Heart left ventricle (tissue), 16 donors: ENCODE measurements around the gene AFF3. TPM values are rescaled to one million over a fixed set of nuclear protein-coding genes. Genes with fewer than 3 reads are reported as not detected.
A peak's percentile ranks its signal among the peaks of the same experiment; 100 is the strongest.

Experiments used
- ATAC-seq, 4 donors: fragments of 200-7000 bp; cut with Tn5 transposase; one replicate each; pipeline ENCODE4 v1.9.1; 2020 to 2022; ENCODE audit warnings: moderate library complexity in 4 of 4, mild to moderate bottlenecking in 3 of 4, moderate number of reproducible peaks in 1 of 4
- DNase-seq, 5 donors: peaks; one replicate each; pipeline ENCODE4 v3.0.0-alpha.2; 2020
- H3K27ac ChIP-seq, 12 donors: fragments of 200-600 bp; sonication (generic) in 4 of 12; one replicate each; pipeline versions ENCODE4 v1.5.0 to v1.8.0; 2016 to 2022; ENCODE audit warnings: mild to moderate bottlenecking in 2 of 12
- H3K27me3 ChIP-seq, 9 donors: fragments of 200-600 bp; sonication (generic) in 2 of 9; one replicate each; pipeline versions ENCODE4 v1.5.1 to v1.8.0; 2016 to 2022; ENCODE audit warnings: mild to moderate bottlenecking in 3 of 9
- H3K36me3 ChIP-seq, 9 donors: fragments of 200-600 bp; sonication (generic) in 2 of 9; one replicate each; pipeline versions ENCODE4 v1.5.0 to v1.8.0; 2018 to 2022; ENCODE audit warnings: mild to moderate bottlenecking in 2 of 9
- H3K4me1 ChIP-seq, 12 donors: fragments of 200-600 bp; sonication (generic) in 4 of 12; one replicate each; pipeline versions ENCODE4 v1.5.0 to v1.8.0; 2016 to 2022; ENCODE audit warnings: mild to moderate bottlenecking in 3 of 12
- H3K4me3 ChIP-seq, 12 donors: fragments of 200-600 bp; sonication (generic) in 4 of 12; one replicate each; pipeline versions ENCODE4 v1.5.0 to v1.8.0; 2017 to 2022; ENCODE audit warnings: mild to moderate bottlenecking in 9 of 12, moderate library complexity in 4 of 12
- H3K9me3 ChIP-seq, 12 donors: fragments of 200-600 bp; sonication (generic) in 4 of 12; one replicate each; pipeline versions ENCODE4 v1.5.0 to v1.8.0; 2016 to 2022; ENCODE audit warnings: mild to moderate bottlenecking in 1 of 12
- CTCF ChIP-seq, 12 donors: fragments of 200-600 bp; sonication (generic) in 4 of 12; IDR thresholded peaks; one replicate each; pipeline versions ENCODE4 v1.5.0 to v1.8.0; 2018 to 2022; ENCODE audit warnings: antibody characterized with exemption in 12 of 12, mild to moderate bottlenecking in 5 of 12
- POLR2A ChIP-seq, 2 donors: fragments of 450-650 bp; IDR thresholded peaks; one replicate each; pipeline ENCODE4 v1.6.1; 2017; ENCODE audit warnings: antibody characterized with exemption in 2 of 2, mild to moderate bottlenecking in 2 of 2, moderate library complexity in 2 of 2
- whole genome bisulfite sequencing, 4 donors: extraction: QIAGEN DNeasy Blood & Tissue Kit in 2 of 4; methylation state at CpG; one replicate each; pipeline versions ENCODE4 v1.1.5 to v1.1.7; 2013 to 2018; 5-methylcytosine and 5-hydroxymethylcytosine counted together
- intact Hi-C, 10 donors: fragments of 100-400 bp; cut with DNase I; formaldehyde crosslinking; loops; one replicate each; pipeline versions ENCODE4 v1.11.1 to v1.14.2; 2022
- polyA plus RNA-seq, 2 donors: library from polyadenylated mRNA; stranded (reverse); fragments of 200-250 nt; gene quantifications; one replicate each; pipeline ENCODE4 v1.2.3, GENCODE V29; 2013
- total RNA-seq, 9 donors: library from RNA; depleted of rRNA in 2 of 9; stranded (reverse); fragments of >200 nt in 2 of 9; fragmentation: NEBNext Ultra II Directional in 3 of 9; extraction: Animal tissue kit (Norgen Biotek cat#: 25700) in 3 of 9; gene quantifications; one replicate each; pipeline versions ENCODE4 v1.1.0 to v1.2.4, GENCODE V29; 2016 to 2023
- donor health status: ischemic (EF 13 %, LVEDD 7.1; RV severe dilation, severe dysfunction).
- donor health status: healthy with polysubstance abuse.
- donor health status: DM: no; HTN: yes; CAD: no.
- donor health status: DM: no; HTN: no; CAD: no.
- donor health status: ischemic (EF 25% LVEDD 6.9; RV normal size, moderate dysfunction).
- donor health status: ischemic (EF 25% LVEDD 5.7; RV mildly dilated, moderate dysfunction).
- donor health status: healthy.
- donor health status: DM: yes; HTN: yes; CAD: no.
- donor health status: ischemic (EF 35%, LVEDD 5.7; RV mildly dilated, moderate dysfunction).
- donor health status: nonischemic (EF 11% LVEDD 7.7; RV severe dilation, severe dysfunction).
- donor health status: DM: yes; HTN: yes; CAD: no.
- donor health status: PGD.
- donor health status: ischemic (EF 29% LVEDD 5.4; RV normal size, mild dysfunction).
- donor health status: nonischemic (EF 23%, LVEDD 6.1; RV moderate dilation, normal function).

AFF3 gene
- total and polyA plus RNA-seq, 11 donors, result 1.3 to 15.5 (median 4.7) TPM

GRCh38 chr2:100135415-100135814 lies 7.0 kb downstream of the AFF3 start:
- Histone ChIP-seq H3K9me3 (no peaks in the 10 kb centered on the region), H3K36me3 (no peaks in the 10 kb centered on the region), H3K4me3 (no peak overlapping the region), H3K4me1 (no peaks in the 10 kb centered on the region), H3K27me3 (no peaks in the 10 kb centered on the region), H3K27ac (no peak overlapping the region)
- ATAC-seq (no peak), DNase-seq (no peak)
- WGBS, 4 donors, result 94% methylated on average over 5 of the region's 5 CpGs
- TF ChIP-seq CTCF (IDR thresholded peaks at IDR 0.05) (no peak), POLR2A (IDR thresholded peaks at IDR 0.05) (no peak)
- intact Hi-C loops, result no loop called here

- Histone ChIP-seq H3K4me1 (peaks cover 0 to 12% (median 0%) of the 10 kb centered on the region in 12 donors), H3K4me3 (no peak overlapping the region), H3K27me3 (no peaks in the 10 kb centered on the region), H3K36me3 (no peaks in the 10 kb centered on the region), H3K9me3 (no peaks in the 10 kb centered on the region), H3K27ac (no peak overlapping the region)
- DNase-seq (no peak), ATAC-seq (no peak)
- TF ChIP-seq CTCF (IDR thresholded peaks at IDR 0.05) (no peak), POLR2A (IDR thresholded peaks at IDR 0.05) (no peak)
- intact Hi-C loops, result no loop called here
- 78 to 88% (median 80%) methylated on average over 5 of the region's 5 CpGs for WGBS, 4 donors
Measured at GRCh38 chr2:100130595-100131391, 11.6 kb downstream of the AFF3 start.

GRCh38 chr2:100126897-100127401 lies 15.4 kb downstream of the AFF3 start:
- Histone ChIP-seq H3K27ac (no peak overlapping the region), H3K36me3 (no peaks in the 10 kb centered on the region), H3K4me1 (peaks cover 0 to 12% (median 0%) of the 10 kb centered on the region in 12 donors), H3K4me3 (no peak overlapping the region), H3K9me3 (no peaks in the 10 kb centered on the region), H3K27me3 (no peaks in the 10 kb centered on the region)
- 85 to 96% (median 93%) methylated on average over 4 of the region's 4 CpGs for WGBS, 4 donors
- DNase-seq (no peak), ATAC-seq (no peak)
- TF ChIP-seq POLR2A (IDR thresholded peaks at IDR 0.05) (no peak), CTCF (IDR thresholded peaks at IDR 0.05) (no peak)
- intact Hi-C loops, result no loop called here

GRCh38 chr2:100126201-100126600 lies 16.2 kb downstream of the AFF3 start:
- Histone ChIP-seq H3K27ac (no peak overlapping the region), H3K36me3 (no peaks in the 10 kb centered on the region), H3K4me1 (peaks cover 0 to 12% (median 0%) of the 10 kb centered on the region in 12 donors), H3K27me3 (no peaks in the 10 kb centered on the region), H3K4me3 (no peak overlapping the region), H3K9me3 (no peaks in the 10 kb centered on the region)
- intact Hi-C loops, result no loop called here
- TF ChIP-seq CTCF (IDR thresholded peaks at IDR 0.05), result no peak
- ATAC-seq (peak; percentile 74 to 93 (median 81)), DNase-seq (peak in 2 of 5 donors; percentile 36 to 45)
- 33 to 49% (median 35%) methylated on average over 8 of the region's 8 CpGs for WGBS, 4 donors
